GM10847 (cell line): Measurements from ENCODE around the gene ZNF548.

Experiments used
- POLR2A ChIP-seq: IDR thresholded peaks from 2 replicates; pipeline ENCODE4 v1.6.1; 2011; ENCODE audit not compliant: insufficient read length; ENCODE audit errors: extremely low read depth

The ZNF548 gene

GRCh38 chr19:57436417-57436816, 46.8 kb downstream of the ZNF548 start:
- no peak for TF ChIP-seq POLR2A

- no peak for TF ChIP-seq POLR2A
Measured at GRCh38 chr19:57437931-57438330, 48.3 kb downstream of the ZNF548 start.

- no peak for TF ChIP-seq POLR2A
Measured at GRCh38 chr19:57438925-57439324, 49.3 kb downstream of the ZNF548 start.

GRCh38 chr19:57441979-57442752, 52.5 kb downstream of the ZNF548 start:
- no peak for TF ChIP-seq POLR2A

- no peak for TF ChIP-seq POLR2A
Measured at GRCh38 chr19:57443121-57443696, 53.6 kb downstream of the ZNF548 start.

- TF ChIP-seq POLR2A = no peak
Measured at GRCh38 chr19:57452307-57452706, 62.7 kb downstream of the ZNF548 start.
